Stimulated activated CD4-positive, alpha-beta T cell treated with anti-CD3 and anti-CD28 coated beads, Interleukin-4, amount 100 ng/mL, for 24 hours (primary cell): ENCODE measurements around the gene PHACTR3.
"Not testable (repeated sequence)": the region's sequence is repeated elsewhere in the genome, so short reads cannot be mapped to it uniquely, and the experiment has no call there.

Source experiments
- DNase-seq: peaks from one replicate; pipeline ENCODE4 v3.0.0-alpha.2; 2020

Gene PHACTR3

GRCh38 chr20:59591061-59591460, 13.3 kb upstream of the PHACTR3 start:
- no peak for DNase-seq

DNA sequence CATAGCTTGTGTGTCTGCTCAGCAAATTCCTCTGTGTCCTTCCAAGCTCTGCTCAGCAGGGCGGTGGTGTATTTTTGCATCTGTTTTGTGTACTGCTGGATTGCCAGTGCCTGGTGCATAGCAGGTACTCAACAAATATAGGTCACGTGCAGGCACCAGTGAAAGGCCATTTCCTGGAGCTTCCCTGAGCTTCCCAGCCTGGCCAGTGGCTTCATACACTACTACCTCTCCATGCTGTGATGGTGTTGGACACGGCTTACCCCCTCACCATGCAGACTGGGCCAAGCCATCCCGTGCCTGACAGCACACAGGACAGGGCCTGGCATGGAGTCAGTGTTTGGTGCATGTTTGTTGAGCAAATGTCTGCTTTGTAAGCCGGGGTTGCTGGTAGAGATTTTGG, 7.7 kb upstream of the PHACTR3 start:
- no peak for DNase-seq

DNA sequence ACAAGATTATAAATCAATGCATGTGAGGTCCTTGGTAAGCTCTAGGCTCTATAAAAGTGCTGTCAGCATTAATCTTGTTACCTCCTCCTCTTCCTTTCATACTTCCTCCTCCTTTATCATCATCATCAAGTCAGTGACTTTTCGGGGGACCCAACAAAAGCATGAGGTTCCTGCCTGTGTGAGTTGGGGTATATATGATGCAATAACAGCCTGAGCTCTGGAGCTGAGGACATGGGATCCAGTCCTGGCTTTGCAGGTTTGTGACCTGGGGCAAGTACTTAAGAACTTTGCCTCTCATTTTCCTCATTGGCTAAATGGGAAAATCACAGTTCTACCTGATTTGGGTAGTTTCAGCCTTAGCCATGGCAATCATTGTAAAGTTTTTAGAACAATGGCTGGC, 7.1 kb upstream of the PHACTR3 start:
- no peak for DNase-seq

DNA sequence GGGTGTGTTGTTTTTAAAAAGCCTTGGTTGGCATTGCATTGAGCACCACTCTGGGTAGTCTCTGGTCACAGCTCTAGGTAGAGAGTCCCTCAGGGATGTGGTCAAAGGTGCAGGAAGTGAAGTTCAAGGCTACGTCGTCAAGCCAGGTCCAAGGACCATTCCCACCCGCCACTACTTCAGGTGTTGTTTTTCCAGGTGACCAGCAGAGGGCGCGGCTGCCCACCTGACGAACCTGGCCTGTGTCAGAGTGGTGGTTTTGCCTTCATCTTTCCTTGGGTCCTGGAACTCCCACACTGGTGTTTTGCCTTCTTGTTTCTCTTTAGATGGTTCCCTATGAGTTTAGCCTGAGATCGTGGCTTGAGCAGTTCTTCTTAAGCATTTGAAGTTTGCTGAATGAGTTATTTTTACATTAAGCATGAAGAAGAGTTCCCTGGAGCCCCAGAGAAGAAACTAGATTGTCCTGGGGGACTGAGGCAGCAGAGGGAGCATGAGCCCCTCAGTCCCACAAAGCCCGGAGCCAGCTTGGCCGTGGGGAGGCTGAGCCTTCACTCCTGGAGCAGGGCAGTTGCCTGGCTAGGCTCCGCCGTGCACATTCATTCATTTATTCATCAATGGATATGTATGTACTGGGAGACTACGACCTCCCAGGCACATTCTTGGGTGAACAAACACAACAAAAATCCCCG, 5.6 kb upstream of the PHACTR3 start:
- DNase-seq = peak; percentile 8

DNA sequence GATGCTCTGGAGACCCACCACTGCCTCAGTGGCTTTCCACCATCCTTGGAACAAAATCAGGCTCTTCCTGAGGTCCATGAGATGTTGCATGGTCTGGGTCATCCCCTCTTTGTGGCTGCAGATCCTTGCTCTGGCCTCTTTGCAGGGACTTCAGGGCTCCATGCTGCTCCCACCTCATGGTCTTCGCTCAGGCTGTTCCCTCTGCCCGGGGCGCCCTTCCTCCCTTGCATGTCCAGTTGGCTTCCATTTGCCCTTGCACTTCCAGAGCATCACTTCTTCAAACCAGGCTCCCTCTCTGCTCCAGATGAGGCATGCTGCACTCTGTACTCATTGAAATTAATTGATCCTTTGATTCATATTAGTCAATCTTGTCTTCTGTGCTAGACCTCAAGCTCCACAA, 4.4 kb upstream of the PHACTR3 start:
- no peak for DNase-seq

DNA sequence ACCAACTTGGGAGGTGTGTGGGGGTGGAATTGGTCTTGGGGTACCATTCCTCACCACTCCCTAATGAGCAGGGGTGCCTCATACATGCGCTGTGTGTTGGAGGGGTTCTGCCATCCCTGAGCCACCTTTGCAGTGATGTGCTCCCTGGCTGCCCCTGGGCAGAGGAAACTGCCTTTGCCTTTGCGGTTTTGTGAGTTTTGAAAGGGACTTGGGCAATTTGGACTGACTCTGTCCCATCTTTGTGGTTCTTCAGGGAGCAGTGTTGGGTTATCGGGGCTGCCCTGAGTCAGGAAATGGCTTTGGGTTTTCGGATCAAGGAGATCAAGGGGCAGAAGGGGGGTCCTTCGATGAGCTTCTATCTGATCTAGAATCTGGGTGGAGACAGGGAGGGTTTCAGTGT, 3.9 kb upstream of the PHACTR3 start:
- DNase-seq = no peak

- DNase-seq = no peak
Measured at GRCh38 chr20:59602546-59603080, 1.7 kb upstream of the PHACTR3 start.

GRCh38 chr20:59603176-59603575, 1.2 kb upstream of the PHACTR3 start:
- DNase-seq = no peak

DNA sequence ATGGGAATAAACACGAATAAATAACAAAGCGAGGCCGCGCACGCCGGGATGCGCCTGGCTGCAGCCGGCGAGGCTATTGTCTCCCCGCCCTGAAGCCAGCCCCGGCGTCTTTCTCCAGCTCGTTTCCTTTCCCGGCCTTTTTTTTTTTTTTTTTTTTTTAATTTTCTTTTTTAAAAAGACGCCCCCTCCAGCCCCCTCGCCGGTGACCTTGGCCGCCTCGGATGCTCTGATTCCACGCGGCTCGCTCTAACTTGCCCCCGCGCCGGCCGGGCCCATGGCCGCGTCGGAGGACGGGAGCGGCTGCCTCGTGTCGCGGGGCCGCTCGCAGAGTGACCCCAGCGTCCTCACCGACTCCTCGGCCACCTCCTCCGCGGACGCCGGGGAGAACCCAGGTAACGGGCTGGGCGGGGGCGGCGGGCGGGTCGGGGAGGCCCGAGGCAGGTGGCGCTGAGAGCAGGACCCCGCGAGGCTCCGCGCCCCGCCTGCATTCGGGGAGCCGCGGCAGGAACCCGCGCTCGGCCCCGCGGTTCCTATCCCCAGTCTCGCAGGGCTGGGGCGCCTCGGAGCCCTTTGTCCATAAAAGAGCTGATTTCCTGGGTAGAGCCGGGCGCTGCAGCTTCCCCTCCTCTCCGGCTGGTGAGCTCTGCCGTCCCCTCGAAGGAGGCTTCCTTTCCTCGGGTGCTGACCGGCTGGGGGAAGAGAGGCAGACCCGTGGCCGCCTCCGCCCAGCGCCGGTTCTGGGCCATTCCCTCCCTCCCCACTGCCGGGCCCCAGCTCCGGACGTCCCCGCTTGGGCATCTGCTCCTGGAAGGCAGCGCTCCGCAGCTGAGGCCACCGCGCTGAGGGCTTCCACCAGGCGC, 631 bp downstream of the PHACTR3 start:
- DNase-seq = no peak

- DNase-seq = no peak
Measured at GRCh38 chr20:59605601-59606364, 1.4 kb downstream of the PHACTR3 start.

GRCh38 chr20:59606566-59606965, 2.2 kb downstream of the PHACTR3 start:
- no peak for DNase-seq

DNA sequence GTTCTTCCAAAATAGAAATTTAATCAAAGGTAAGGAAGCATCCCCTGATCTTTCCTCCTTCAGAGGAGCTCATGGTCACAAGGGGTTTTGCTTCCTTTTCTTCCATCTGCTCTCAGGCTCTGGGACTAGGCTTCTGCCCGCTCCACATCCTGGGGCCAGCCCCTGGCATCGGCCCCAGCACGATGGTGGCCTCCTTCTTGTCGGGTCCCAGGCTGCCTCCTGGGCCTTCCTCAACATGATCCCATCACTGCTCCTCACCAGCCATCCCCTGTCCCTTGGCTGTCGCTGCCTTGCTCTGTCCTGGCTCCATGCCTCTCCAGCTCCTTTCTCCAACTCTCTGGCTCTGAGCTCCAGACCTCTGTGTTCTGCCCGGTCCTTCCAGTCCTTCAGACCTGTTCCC, 4.1 kb downstream of the PHACTR3 start:
- DNase-seq = no peak

DNA sequence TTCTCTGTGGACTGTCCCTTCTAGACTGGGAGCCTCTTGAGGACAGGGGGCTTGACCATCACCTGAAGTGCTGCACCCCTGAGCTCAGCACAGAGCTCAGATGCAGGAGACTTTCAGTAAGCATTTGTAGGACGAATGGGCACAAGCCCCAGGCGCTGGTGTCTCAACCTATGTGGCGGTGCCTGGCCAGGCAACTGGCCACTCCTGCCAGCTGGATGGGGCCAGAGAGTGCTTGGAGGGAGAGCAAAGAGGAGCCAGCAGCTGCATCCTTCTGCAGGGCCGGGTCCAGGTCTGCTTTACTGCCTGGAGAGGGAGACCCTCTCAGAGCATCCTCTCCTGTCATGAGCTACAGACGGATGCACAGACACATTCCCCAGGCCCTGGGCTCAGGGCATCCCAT, 4.5 kb downstream of the PHACTR3 start:
- no peak for DNase-seq

DNA sequence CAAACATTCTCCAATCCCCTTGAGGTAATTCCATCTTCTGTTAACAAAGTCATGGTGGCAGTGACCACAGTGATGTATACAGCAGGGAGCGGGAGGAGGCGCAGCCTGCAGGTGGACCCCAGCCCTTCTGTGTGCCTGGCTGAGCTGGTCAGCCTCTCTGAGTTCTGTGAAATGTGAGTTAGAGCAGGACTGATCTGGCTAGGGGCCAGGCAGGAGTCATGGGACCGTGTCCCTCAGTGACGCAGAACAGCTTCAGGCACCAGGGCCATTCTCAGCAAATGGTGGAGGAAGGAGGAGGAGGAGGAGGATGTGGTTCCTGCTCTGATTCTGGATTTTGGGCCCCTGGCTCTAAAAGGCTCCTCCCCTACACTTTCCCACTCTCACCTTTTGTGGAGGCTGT, 6.9 kb downstream of the PHACTR3 start:
- DNase-seq = no peak

- DNase-seq = no peak
Measured at GRCh38 chr20:59613861-59614260, 9.5 kb downstream of the PHACTR3 start.

- no peak for DNase-seq
Measured at GRCh38 chr20:59614714-59615113, 10.4 kb downstream of the PHACTR3 start.

DNA sequence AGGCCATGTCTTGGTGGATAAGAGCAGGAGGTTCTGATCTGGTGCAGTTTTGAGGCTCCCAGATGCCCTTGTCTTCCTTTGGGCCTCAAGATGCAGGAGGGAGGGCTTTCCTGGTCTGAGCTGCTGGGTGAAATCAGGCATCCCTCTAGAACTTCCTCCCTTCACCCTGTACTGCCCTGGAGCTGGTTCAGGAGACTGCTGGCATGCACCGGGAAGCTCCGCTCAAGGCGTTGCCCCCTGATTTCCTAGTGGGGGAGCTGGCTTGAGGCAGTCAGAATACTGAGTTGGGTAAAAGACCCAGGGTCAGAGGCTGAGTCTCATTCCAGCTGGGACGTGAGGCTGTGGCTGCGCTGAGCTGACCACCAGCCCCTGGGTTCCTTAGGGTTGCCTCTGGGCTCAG, 12.0 kb downstream of the PHACTR3 start:
- DNase-seq = no peak

DNA sequence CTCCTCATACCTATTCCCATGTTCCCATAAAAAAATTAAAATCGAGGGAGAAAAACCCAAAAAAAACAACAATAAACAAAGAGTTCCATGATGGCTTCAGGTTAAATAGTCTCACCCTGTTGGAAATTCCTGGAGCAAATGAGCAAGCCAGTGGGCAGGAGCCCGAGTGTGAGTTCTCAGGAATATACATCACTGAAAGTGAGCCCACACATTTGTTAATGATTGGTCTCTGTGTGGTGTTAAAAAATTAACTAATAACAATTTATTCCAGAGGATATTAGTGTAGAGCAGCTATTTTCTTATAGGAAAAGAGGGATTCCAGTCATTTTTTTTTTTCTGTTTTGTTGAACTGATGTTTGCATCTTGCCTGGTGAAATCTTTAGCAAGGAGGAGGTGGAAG, 12.9 kb downstream of the PHACTR3 start:
- no peak for DNase-seq

DNA sequence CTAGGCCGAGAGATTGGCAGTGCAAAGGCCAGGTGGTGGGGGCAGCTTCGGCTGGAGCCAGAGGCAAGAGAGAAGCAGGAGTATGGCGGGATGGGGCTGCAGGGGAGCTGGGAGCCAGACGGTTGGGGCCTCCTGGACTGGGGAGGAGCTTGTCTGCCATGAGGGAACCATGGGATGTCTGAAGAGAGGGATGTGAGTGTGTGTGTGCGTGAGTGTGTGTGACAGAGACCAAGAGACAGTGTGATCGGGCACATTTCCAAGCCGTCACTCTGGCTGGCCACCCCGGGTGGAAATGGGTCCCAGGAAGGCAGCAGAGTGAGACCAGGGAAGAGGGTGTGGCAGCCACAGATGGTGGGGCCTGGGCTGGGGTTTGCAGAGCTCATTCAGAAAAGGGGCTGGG, 13.8 kb downstream of the PHACTR3 start:
- no peak for DNase-seq

GRCh38 chr20:59618585-59618984, 14.2 kb downstream of the PHACTR3 start:
- DNase-seq = not testable (repeated sequence)

DNA sequence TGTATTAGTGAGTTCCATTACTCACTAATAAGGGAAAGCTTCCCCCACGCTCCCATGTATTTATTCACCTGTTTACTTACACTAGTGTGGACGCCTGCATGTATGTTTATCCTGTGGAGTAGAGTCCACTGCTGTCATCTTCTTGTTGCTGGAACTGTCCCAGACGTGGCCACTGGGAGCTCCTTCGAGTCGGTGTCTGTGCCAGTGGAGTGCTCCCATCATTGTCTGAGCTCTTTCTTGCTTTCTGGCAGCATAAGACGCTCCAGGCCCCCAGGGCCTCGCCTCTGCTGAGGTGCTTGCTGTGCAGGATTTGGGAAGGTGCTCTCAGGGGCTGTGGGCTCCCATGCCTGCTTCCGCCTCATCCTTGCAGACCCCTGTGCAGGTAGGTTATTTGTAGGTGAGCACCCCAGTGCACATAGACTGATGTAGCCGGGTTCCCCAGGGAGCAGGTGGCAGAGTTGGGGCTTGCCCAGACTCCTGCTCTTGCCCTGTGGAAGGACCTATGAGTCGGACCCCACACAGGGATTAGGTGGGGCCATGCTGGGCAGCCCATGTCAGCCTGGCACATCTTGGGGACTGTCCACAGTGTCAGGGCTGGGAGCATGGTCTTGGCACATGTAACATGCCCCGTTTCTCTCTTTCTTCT, 16.6 kb downstream of the PHACTR3 start:
- no peak for DNase-seq

DNA sequence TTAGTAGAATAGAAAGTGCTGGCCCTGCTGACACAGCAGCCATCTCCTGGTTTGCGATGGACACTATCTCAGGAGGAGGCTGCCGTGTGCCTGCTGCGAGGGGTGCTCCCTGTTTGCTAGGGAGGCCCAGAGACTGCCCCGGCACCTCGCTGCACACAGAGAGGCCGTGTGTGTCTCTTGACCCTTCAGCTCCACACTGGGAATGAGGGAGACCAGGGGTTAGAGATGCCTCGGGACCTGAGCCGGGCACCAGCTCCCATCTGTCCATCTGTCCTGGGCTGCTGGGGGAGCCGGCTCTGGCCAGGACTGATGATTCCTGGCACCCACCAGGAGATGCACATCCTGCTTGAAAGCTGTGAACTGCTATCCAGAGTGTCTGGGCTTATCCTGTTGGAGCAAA, 18.2 kb downstream of the PHACTR3 start:
- DNase-seq = no peak

- no peak for DNase-seq
Measured at GRCh38 chr20:59623133-59623532, 18.8 kb downstream of the PHACTR3 start.
